Left ventricle myocardium inferior (tissue), 1 donor: ENCODE measurements around the gene SCN7A. TPM values are rescaled to one million over a fixed set of nuclear protein-coding genes. Genes with fewer than 3 reads are reported as not detected.

Experiments used
- DNase-seq: peaks from one replicate; pipeline ENCODE4 v3.0.0-alpha.2; 2020
- H3K27ac ChIP-seq: fragments of 200-600 bp; replicated peaks from 2 replicates; pipeline ENCODE4 v1.8.0; 2021
- H3K27me3 ChIP-seq: fragments of 200-600 bp; 2 replicates; pipeline ENCODE4 v1.8.0; 2021; ENCODE audit warnings: low read depth
- H3K36me3 ChIP-seq: fragments of 200-600 bp; 2 replicates; pipeline ENCODE4 v1.8.0; 2021
- H3K4me1 ChIP-seq: fragments of 200-600 bp; 2 replicates; pipeline ENCODE4 v1.8.0; 2021
- H3K4me3 ChIP-seq: fragments of 200-600 bp; 2 replicates; pipeline ENCODE4 v1.8.0; 2021; ENCODE audit warnings: mild to moderate bottlenecking, moderate library complexity
- H3K9me3 ChIP-seq: fragments of 200-600 bp; replicated peaks from 2 replicates; pipeline ENCODE4 v1.8.0; 2021
- CTCF ChIP-seq: fragments of 200-600 bp; IDR thresholded peaks from 2 replicates; pipeline ENCODE4 v1.8.0; 2021; ENCODE audit warnings: antibody characterized with exemption, mild to moderate bottlenecking, borderline replicate concordance
- intact Hi-C: fragments of 100-400 bp; cut with micrococcal nuclease; formaldehyde crosslinking; loops from one replicate; pipeline ENCODE4 v1.11.0; 2022
- total RNA-seq: library from RNA; stranded (reverse); fragmentation: NEBNext Ultra II Directional; extraction: Animal tissue kit (Norgen Biotek cat#: 25700); gene quantifications from one replicate; pipeline ENCODE4 v1.2.1, GENCODE V29; 2021
- donor health status: DM: no; HTN: yes; CAD: no; lungs with severe emphysema.

Gene SCN7A
- total RNA-seq, 1 donor from 2014 or later, result 22.3 TPM

GRCh38 chr2:166499281-166499680 is 5.2 kb upstream of the SCN7A start:
- Histone ChIP-seq H3K4me3 (no peak overlapping the region), H3K27me3 (peaks cover 8% of the 10 kb centered on the region), H3K36me3 (no peaks in the 10 kb centered on the region), H3K4me1 (peaks cover 2% of the 10 kb centered on the region), H3K9me3 (no peaks in the 10 kb centered on the region), H3K27ac (peak overlapping the region; percentile 16)
- intact Hi-C loops, result no loop called here
- DNase-seq, result no peak
- TF ChIP-seq CTCF, result no peak

- Histone ChIP-seq H3K4me3 (peak overlapping the region; percentile 70), H3K9me3 (no peaks in the 10 kb centered on the region), H3K36me3 (no peaks in the 10 kb centered on the region), H3K4me1 (peaks cover 3% of the 10 kb centered on the region), H3K27me3 (peaks cover 16% of the 10 kb centered on the region), H3K27ac (peak overlapping the region; percentile 79)
- DNase-seq, result no peak
- intact Hi-C loops, result no loop called here
- TF ChIP-seq CTCF, result no peak
Observed at GRCh38 chr2:166491461-166491860, 2.6 kb downstream of the SCN7A start.

GRCh38 chr2:166487171-166487570 is 6.9 kb downstream of the SCN7A start:
- Histone ChIP-seq H3K9me3 (no peaks in the 10 kb centered on the region), H3K4me3 (peak overlapping the region; percentile 70), H3K4me1 (peaks cover 7% of the 10 kb centered on the region), H3K27ac (peak overlapping the region; percentile 79), H3K27me3 (no peaks in the 10 kb centered on the region), H3K36me3 (no peaks in the 10 kb centered on the region)
- no peak for DNase-seq
- intact Hi-C loops, result no loop called here
- TF ChIP-seq CTCF, result no peak

GRCh38 chr2:166485558-166486178 is 8.4 kb downstream of the SCN7A start:
- no peak for TF ChIP-seq CTCF
- intact Hi-C loops, result no loop called here
- peaks cover 7% of the 10 kb centered on the region for H3K4me1 ChIP-seq
- H3K36me3 ChIP-seq, result no peaks in the 10 kb centered on the region
- no peaks in the 10 kb centered on the region for H3K27me3 ChIP-seq
- no peak for DNase-seq
- no peaks in the 10 kb centered on the region for H3K9me3 ChIP-seq
- H3K27ac ChIP-seq, result peak overlapping the region; percentile 79
- no peak overlapping the region for H3K4me3 ChIP-seq

- Histone ChIP-seq H3K27me3 (no peaks in the 10 kb centered on the region), H3K27ac (no peak overlapping the region), H3K4me3 (no peak overlapping the region), H3K9me3 (no peaks in the 10 kb centered on the region), H3K4me1 (no peaks in the 10 kb centered on the region), H3K36me3 (peaks cover 7% of the 10 kb centered on the region)
- TF ChIP-seq CTCF, result no peak
- no peak for DNase-seq
- intact Hi-C loops, result no loop called here
Observed at GRCh38 chr2:166472332-166472731, 21.7 kb downstream of the SCN7A start.
